Measurements from ENCODE around the gene CASZ1. TPM values are rescaled to one million over a fixed set of nuclear protein-coding genes. Genes with fewer than 3 reads are reported as not detected.

Gene CASZ1
- total and polyA plus RNA-seq, 10 donors: 0.73 to 14.5 (median 9.1) TPM

- Histone ChIP-seq H3K4me1 (peaks cover 0 to 8% (median 3%) of the 10 kb centered on the region in 6 donors), H3K4me3 (no peak overlapping the region), H3K27me3 (replicated peaks in 1 of 7) (peaks cover 0 to 24% (median 6%) of the 10 kb centered on the region in 7 donors), H3K27ac (no peak overlapping the region), H3K9me3 (no peaks in the 10 kb centered on the region), H3K36me3 (peaks cover 0 to 71% (median 15%) of the 10 kb centered on the region in 6 donors)
- no peak for TF ChIP-seq POLR2AphosphoS5 (IDR thresholded peaks at IDR 0.05)
- no peak for TF ChIP-seq CTCF (IDR thresholded peaks at IDR 0.05 in 8 of 11, conservative IDR thresholded peaks at IDR 0.05 in 3 of 11)
- no peak for TF ChIP-seq POLR2A (IDR thresholded peaks at IDR 0.05)
- intact Hi-C loops (cut with DNase I; ENCODE audit: low total_unique reads): no loop called here
- 87 to 92% (median 89%) methylated on average over 23 to 24 of the region's 24 CpGs for WGBS, 5 donors
- DNase-seq: no peak
These were observed 154.5 kb downstream of the CASZ1 start for GRCh38 chr1:10641976-10642375.

DNA sequence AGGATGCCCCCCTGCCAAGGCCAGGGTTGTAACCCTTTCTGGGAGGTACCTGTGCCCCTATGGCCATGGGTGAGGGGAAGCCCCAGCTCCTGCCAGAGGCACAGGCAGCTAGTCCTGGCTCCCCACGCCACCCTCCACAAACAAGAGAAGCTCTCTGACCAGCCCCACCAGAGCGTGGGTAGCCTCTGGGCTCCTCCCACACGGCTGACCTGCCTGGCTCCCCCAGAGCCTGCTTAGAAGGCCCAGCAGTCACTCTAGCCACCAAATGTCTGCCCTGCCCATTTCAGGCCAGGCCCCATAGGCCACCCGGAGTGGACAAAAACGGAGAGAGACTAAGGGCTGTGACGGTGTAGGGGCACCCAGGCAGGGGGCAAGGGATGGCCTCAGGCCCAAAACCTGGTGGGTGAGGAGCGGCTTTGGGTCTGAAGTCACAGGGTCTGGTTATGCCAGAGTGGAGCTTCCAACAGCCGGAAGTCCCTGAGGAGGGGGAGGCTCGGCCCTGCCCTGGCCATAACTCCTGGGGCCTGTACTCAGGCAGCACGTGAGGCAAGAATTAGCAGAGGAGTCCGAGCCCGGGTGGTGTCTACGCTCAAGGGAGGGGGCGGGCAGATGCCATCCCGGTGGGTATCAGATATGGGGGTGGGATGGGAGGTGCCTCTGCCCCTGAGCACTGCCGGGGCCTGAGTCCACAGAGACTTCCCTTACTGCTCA is 155.4 kb downstream of the CASZ1 start:
- H3K36me3 ChIP-seq: peaks cover 0 to 66% (median 15%) of the 10 kb centered on the region in 6 donors
- no peak for TF ChIP-seq POLR2A (IDR thresholded peaks at IDR 0.05)
- TF ChIP-seq CTCF (IDR thresholded peaks at IDR 0.05 in 8 of 11, conservative IDR thresholded peaks at IDR 0.05 in 3 of 11): no peak
- TF ChIP-seq POLR2AphosphoS5 (IDR thresholded peaks at IDR 0.05): no peak
- H3K4me3 ChIP-seq: no peak overlapping the region
- H3K4me1 ChIP-seq: peaks cover 0 to 8% (median 3%) of the 10 kb centered on the region in 6 donors
- intact Hi-C loops (cut with DNase I; ENCODE audit: low total_unique reads): no loop called here
- 87 to 96% (median 92%) methylated on average over 9 to 16 of the region's 16 CpGs for WGBS, 5 donors
- H3K27me3 ChIP-seq (replicated peaks in 1 of 7): peaks cover 0 to 25% (median 6%) of the 10 kb centered on the region in 7 donors
- no peak overlapping the region for H3K27ac ChIP-seq
- H3K9me3 ChIP-seq: no peaks in the 10 kb centered on the region
- no peak for DNase-seq

GRCh38 chr1:10639775-10640578 is 156.5 kb downstream of the CASZ1 start:
- DNase-seq: no peak
- Histone ChIP-seq H3K27ac (no peak overlapping the region), H3K36me3 (peaks cover 0 to 56% (median 15%) of the 10 kb centered on the region in 6 donors), H3K4me3 (no peak overlapping the region), H3K27me3 (replicated peaks in 1 of 7) (peaks cover 0 to 25% (median 6%) of the 10 kb centered on the region in 7 donors), H3K9me3 (no peaks in the 10 kb centered on the region), H3K4me1 (peaks cover 0 to 10% (median 3%) of the 10 kb centered on the region in 6 donors)
- intact Hi-C loops (cut with DNase I; ENCODE audit: low total_unique reads): no loop called here
- 84 to 95% (median 88%) methylated on average over 34 to 45 of the region's 45 CpGs for WGBS, 5 donors
- TF ChIP-seq POLR2AphosphoS5 (IDR thresholded peaks at IDR 0.05) (no peak), POLR2A (IDR thresholded peaks at IDR 0.05) (no peak), CTCF (IDR thresholded peaks at IDR 0.05 in 8 of 11, conservative IDR thresholded peaks at IDR 0.05 in 3 of 11) (no peak)

Measured in spleen (tissue), 11 donors.